Neural cell (in vitro differentiated cells): ENCODE results near the gene LSM14B.

Source experiments
- CTCF ChIP-seq: fragments of 450-650 bp; IDR thresholded peaks from 2 replicates; pipeline ENCODE4 v1.5.1; 2014; ENCODE audit warnings: antibody characterized with exemption, mild to moderate bottlenecking, moderate library complexity; ENCODE audit not compliant: poor library complexity, severe bottlenecking
- EP300 ChIP-seq: fragments of 450-650 bp; conservative IDR thresholded peaks from 2 replicates; pipeline ENCODE4 v1.6.1; 2014; ENCODE audit warnings: antibody characterized with exemption, mild to moderate bottlenecking, moderate library complexity; ENCODE audit not compliant: poor library complexity, severe bottlenecking
- MXI1 ChIP-seq: fragments of 450-650 bp; conservative IDR thresholded peaks from 2 replicates; pipeline ENCODE4 v1.6.1; 2014; ENCODE audit warnings: antibody characterized with exemption, mild to moderate bottlenecking; ENCODE audit not compliant: poor library complexity, severe bottlenecking
- REST ChIP-seq: IDR thresholded peaks from 2 replicates; pipeline ENCODE4 v1.6.1; 2012; ENCODE audit warnings: borderline replicate concordance
- TAF1 ChIP-seq: IDR thresholded peaks from 2 replicates; pipeline ENCODE4 v1.6.1; 2012; ENCODE audit warnings: low read depth

- no peak for TF ChIP-seq CTCF
- no peak for TF ChIP-seq MXI1
- TF ChIP-seq EP300 = no peak
- TF ChIP-seq REST = no peak
- no peak for TF ChIP-seq TAF1
These were observed 51.9 kb downstream of the LSM14B start for GRCh38 chr20:62174021-62174804.
